AG08395 (cell line): ENCODE data around the gene OBSCN.

Experiments
- DNase-seq: peaks from one replicate; pipeline ENCODE4 v3.0.0; 2012; ENCODE audit warnings: mixed read lengths, low spot score

Gene OBSCN

DNA sequence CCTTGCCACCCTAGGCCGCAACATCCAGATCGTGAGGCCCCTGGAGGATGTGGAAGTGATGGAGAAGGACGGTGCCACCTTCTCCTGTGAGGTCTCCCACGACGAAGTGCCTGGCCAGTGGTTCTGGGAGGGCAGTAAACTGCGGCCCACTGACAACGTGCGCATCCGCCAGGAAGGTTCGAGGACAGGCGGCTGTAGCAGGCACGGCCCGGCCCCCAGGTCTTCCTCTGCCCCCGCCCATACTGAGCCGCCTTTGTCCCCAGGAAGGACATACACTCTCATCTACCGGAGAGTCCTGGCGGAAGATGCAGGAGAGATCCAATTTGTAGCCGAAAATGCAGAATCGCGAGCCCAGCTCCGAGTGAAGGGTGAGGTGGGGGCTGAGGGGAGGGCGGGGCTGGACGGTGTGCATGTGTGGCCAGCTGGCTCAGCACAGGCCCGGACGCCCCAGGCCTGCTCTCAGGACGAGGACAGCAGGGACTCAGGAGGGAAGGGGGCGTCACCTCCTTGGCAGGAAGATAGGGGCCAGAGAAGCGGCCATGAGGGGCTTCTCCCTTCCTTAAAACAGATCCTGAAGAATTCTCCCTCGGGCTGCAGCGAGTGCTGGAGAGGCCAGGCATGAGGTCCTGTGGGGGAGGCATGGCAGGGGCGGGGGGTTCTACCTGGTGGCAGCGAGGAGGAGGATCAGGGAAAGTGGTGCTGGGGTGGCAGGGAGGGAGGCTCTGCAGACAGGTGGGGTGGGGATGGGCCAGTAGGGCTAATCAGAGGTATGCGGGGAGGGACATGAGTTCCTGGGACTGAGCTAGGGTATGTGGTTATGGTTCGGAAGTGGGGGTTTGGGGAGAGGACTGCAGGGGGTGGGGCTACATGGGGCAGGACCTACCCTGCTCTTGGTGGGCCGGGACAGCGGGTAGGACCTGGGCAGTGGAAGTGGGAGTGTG, 69.9 kb downstream of the OBSCN start:
- DNase-seq, result no peak

- DNase-seq, result no peak
Measured at GRCh38 chr1:228278432-228278941, 70.6 kb downstream of the OBSCN start.

DNA sequence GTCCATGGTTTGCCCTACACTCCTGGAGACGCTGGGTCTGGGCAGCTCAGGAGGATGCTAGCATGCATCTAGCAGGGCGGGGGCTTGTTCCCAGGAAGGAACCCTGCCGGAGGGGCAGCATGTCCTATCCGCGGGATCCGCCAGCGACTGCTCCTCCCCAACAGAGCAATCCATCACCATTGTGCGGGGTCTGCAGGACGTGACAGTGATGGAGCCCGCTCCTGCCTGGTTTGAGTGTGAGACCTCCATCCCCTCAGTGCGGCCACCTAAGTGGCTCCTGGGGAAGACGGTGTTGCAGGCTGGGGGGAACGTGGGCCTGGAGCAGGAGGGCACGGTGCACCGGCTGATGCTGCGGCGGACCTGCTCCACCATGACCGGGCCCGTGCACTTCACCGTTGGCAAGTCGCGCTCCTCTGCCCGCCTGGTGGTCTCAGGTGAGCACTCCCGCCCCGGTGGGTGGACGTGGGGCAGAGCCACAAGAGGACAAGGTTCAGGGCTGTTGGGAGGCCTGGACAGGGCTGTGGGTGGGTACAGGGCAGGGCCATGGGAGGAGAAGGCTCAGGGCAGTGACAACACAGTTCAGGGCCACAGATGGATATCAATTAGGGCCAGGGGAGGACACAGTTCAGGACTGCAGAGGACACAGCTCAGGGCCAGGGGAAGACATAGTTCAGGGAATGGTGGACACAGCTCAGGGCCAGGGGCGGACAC, 71.3 kb downstream of the OBSCN start:
- DNase-seq, result no peak

DNA sequence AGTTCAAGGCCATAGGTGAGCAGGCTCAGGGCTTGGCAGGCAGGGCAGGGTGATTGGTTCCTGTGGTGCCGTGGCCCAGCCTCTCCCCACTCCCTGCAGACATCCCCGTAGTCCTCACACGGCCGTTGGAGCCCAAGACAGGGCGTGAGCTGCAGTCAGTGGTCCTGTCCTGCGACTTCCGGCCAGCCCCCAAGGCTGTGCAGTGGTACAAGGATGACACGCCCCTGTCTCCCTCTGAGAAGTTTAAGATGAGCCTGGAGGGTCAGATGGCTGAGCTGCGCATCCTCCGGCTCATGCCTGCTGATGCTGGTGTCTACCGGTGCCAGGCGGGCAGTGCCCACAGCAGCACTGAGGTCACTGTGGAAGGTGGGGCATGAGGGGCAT, 71.9 kb downstream of the OBSCN start:
- no peak for DNase-seq

DNA sequence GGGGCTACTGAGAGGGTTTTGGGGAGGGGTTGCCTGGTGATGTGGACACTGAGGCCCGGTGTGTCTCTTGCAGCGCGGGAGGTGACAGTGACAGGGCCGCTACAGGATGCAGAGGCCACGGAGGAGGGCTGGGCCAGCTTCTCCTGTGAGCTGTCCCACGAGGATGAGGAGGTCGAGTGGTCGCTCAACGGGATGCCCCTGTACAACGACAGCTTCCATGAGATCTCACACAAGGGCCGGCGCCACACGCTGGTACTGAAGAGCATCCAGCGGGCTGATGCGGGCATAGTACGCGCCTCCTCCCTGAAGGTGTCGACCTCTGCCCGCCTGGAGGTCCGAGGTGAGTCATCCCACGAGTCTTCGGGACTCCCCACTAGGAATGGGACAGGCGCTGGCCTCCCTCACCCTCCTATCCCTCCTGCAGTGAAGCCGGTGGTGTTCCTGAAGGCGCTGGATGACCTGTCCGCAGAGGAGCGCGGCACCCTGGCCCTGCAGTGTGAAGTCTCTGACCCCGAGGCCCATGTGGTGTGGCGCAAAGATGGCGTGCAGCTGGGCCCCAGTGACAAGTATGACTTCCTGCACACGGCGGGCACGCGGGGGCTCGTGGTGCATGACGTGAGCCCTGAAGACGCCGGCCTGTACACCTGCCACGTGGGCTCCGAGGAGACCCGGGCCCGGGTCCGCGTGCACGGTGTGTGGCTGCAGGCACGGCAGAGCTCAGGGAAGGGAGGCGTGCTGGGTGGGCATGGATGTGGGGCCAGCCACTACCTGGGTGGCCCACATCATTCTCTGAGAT, 72.5 kb downstream of the OBSCN start:
- DNase-seq, result no peak

- DNase-seq, result no peak
Measured at GRCh38 chr1:228280961-228281591, 73.2 kb downstream of the OBSCN start.

GRCh38 chr1:228281631-228282328, 73.9 kb downstream of the OBSCN start:
- DNase-seq, result no peak

GRCh38 chr1:228282329-228283042, 74.6 kb downstream of the OBSCN start:
- no peak for DNase-seq

- no peak for DNase-seq
Measured at GRCh38 chr1:228283043-228283371, 75.2 kb downstream of the OBSCN start.

DNA sequence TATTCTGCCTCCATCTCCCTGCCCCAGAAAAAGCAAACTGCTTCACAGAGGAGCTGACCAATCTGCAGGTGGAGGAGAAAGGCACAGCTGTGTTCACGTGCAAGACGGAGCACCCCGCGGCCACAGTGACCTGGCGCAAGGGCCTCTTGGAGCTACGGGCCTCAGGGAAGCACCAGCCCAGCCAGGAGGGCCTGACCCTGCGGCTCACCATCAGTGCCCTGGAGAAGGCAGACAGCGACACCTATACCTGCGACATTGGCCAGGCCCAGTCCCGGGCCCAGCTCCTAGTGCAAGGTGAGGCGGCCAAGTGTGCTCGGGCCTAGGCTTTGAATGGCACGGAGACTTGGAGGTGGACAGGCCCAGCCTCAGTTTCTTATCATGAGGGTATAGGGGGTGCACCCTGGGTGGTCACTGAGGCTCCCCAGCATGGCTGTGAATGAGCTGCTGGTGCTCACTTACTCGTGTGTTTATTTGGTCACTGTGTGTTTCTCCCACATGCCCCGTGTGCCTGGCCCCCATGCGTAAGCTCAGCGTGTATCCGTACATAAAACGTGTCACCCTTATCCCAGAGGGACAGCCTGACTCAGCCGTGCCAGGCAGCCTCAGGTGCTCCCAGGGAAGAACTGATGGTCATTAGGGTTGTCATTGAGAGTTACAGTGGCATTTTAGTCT, 75.8 kb downstream of the OBSCN start:
- DNase-seq, result no peak

GRCh38 chr1:228284148-228284495, 76.3 kb downstream of the OBSCN start:
- no peak for DNase-seq

DNA sequence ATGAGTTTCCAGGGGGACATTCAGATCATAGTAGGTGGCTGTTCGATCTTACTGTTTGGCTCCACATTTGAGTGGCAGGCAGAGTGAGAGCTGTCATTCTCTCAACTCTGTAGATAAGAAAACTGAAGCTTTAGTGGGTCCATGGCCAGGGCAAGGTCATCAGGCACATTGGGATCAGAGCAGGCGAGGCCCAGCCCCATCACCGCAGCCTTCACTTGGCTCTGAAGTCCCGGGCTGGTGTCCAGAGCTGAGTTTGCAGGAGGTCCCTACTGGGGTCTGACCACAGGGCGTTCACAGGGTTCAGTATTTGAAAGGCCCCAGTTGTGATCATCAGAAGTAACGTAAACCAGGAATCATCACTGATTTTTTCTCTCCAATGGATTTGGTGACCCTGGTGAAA, 76.7 kb downstream of the OBSCN start:
- DNase-seq, result no peak

- no peak for DNase-seq
Measured at GRCh38 chr1:228285661-228286504, 78.0 kb downstream of the OBSCN start.

GRCh38 chr1:228286505-228287417, 78.9 kb downstream of the OBSCN start:
- DNase-seq, result no peak

DNA sequence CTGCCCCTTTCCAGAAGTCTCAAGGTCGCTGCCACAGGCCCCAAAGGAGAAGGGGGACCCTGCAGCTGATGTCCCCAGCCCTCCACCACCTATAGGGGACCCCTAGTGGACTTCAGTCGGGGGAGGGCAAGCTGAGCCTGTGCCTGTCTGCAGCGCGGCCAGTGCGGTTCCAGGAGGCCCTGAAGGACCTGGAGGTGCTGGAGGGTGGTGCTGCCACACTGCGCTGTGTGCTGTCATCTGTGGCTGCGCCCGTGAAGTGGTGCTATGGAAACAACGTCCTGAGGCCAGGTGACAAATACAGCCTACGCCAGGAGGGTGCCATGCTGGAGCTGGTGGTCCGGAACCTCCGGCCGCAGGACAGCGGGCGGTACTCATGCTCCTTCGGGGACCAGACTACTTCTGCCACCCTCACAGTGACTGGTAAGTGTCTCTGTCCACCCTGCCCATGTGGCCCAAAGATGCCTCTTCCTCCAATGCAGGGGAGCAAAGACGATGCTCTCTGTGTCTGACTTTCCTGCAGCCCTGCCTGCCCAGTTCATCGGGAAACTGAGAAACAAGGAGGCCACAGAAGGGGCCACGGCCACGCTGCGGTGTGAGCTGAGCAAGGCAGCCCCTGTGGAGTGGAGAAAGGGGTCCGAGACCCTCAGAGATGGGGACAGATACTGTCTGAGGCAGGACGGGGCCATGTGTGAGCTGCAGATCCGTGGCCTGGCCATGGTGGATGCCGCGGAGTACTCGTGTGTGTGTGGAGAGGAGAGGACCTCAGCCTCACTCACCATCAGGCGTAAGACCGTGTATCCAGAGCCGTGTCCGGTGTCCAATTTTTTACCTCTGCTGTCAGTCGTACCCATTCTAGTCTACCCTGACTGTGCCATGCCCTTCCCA, 79.9 kb downstream of the OBSCN start:
- DNase-seq, result no peak

- DNase-seq, result no peak
Measured at GRCh38 chr1:228288536-228289238, 80.8 kb downstream of the OBSCN start.
